GM23248 (cell line): Measurements from ENCODE around the gene CAPN9.

Source experiments
- EZH2 ChIP-seq: fragments of 200-600 bp; sonication (generic); IDR thresholded peaks from 2 replicates; pipeline ENCODE4 v1.6.1; 2018; ENCODE audit warnings: antibody characterized with exemption, mild to moderate bottlenecking; ENCODE audit not compliant: insufficient read depth, poor library complexity, severe bottlenecking
- EZH2phosphoT487 ChIP-seq: fragments of 200-600 bp; sonication (generic); IDR thresholded peaks from 2 replicates; pipeline ENCODE4 v1.6.1; 2018; ENCODE audit warnings: antibody characterized with exemption, moderate library complexity, mild to moderate bottlenecking, low read depth; ENCODE audit not compliant: insufficient read depth

GRCh38 chr1:230848235-230848634, 101.0 kb downstream of the CAPN9 start:
- no peak for TF ChIP-seq EZH2
- TF ChIP-seq EZH2phosphoT487 = no peak
